Peyer's patch (tissue), 4 donors: Measurements from ENCODE around the gene TPBGL. TPM values are rescaled to one million over a fixed set of nuclear protein-coding genes. Genes with fewer than 3 reads are reported as not detected.
A peak's percentile ranks its signal among the peaks of the same experiment; 100 is the strongest.

Experiments used
- DNase-seq, 3 donors: peaks; one replicate each; pipeline ENCODE4 v3.0.0-alpha.2; 2017 to 2019
- H3K27ac ChIP-seq, 4 donors: fragments of 200-600 bp; sonication (generic); one replicate each; pipeline ENCODE4 v1.5.1; 2016 to 2019
- H3K27me3 ChIP-seq, 2 donors: fragments of 200-600 bp; sonication (generic); one replicate each; pipeline ENCODE4 v1.5.1; 2019
- H3K36me3 ChIP-seq, 3 donors: fragments of 200-600 bp; sonication (generic); one replicate each; pipeline ENCODE4 v1.5.1; 2016 to 2019
- H3K4me1 ChIP-seq, 4 donors: fragments of 200-600 bp; sonication (generic); one replicate each; pipeline ENCODE4 v1.5.1; 2016 to 2019
- H3K4me3 ChIP-seq, 4 donors: fragments of 200-600 bp; sonication (generic); 1 replicate in 3 of 4; 2 replicates in 1 of 4; pipeline ENCODE4 v1.5.1; 2016 to 2019; ENCODE audit warnings: mild to moderate bottlenecking in 1 of 4
- H3K9me3 ChIP-seq, 4 donors: fragments of 200-600 bp; sonication (generic); one replicate each; pipeline ENCODE4 v1.5.1; 2016 to 2019; ENCODE audit warnings: mild to moderate bottlenecking in 1 of 4
- POLR2A ChIP-seq, 2 donors: fragments of 450-650 bp; IDR thresholded peaks; one replicate each; pipeline ENCODE4 v1.5.1; 2017; ENCODE audit warnings: antibody characterized with exemption in 2 of 2, mild to moderate bottlenecking in 2 of 2, moderate library complexity in 2 of 2
- total RNA-seq, 4 donors: library from RNA; depleted of rRNA; stranded (reverse); fragments of >200 nt; gene quantifications; one replicate each; pipeline ENCODE4 v1.1.0, GENCODE V29; 2016
- TF ChIP-seq, protein P1 (sequence below), 6 experiments: fragments of 450-650 bp in 4 of 6; fragments of 200-600 bp in 2 of 6; sonication (generic) in 1 of 6; IDR thresholded peaks; one replicate each; pipeline ENCODE4 v1.5.1; 2017 to 2019; ENCODE audit warnings: antibody characterized with exemption in 6 of 6, mild to moderate bottlenecking in 3 of 6, moderate library complexity in 1 of 6

Gene TPBGL
- total RNA-seq, 4 donors from 2014 or later: 0.35 TPM; not detected in 3

DNA sequence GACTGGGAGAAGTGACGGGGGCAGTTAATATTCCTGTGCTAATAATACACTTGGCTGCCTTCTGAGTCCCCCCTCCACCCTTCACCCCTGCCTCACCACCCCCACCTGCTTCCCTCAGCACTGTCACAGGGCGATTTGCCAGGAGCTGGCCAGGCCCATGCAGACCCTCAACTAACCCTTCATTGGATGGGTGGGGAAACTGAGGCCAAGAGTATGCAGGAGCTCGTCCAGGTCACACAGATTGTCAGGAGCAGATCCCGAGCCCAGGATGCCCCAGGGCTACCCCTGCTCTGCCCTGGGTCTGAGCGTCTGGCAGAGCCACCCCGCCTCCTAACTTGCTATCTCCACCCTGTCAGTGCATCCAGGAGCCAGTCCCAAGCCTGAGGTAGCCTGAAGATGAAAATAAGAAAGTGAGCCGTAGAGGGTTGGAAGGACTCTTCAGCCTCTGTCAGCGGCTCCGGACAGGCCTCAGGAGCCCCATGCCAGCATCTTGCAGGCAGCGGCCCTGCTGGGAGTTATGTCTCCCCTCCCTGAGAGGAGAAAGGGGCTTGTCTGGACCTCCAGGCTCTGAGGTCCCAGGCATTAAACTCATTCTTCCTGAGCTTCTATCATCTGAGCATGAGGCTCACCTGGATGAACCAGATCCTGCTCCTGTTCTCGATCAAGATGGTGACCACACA, 6.2 kb downstream of the TPBGL start:
- Histone ChIP-seq H3K36me3 (no peaks in the 10 kb centered on the region), H3K9me3 (no peaks in the 10 kb centered on the region), H3K4me1 (peaks cover 0 to 5% (median 1%) of the 10 kb centered on the region in 4 donors), H3K4me3 (no peak overlapping the region), H3K27ac (no peak overlapping the region), H3K27me3 (peaks cover 0 to 8% of the 10 kb centered on the region in 2 donors)
- TF ChIP-seq, protein P1, sequence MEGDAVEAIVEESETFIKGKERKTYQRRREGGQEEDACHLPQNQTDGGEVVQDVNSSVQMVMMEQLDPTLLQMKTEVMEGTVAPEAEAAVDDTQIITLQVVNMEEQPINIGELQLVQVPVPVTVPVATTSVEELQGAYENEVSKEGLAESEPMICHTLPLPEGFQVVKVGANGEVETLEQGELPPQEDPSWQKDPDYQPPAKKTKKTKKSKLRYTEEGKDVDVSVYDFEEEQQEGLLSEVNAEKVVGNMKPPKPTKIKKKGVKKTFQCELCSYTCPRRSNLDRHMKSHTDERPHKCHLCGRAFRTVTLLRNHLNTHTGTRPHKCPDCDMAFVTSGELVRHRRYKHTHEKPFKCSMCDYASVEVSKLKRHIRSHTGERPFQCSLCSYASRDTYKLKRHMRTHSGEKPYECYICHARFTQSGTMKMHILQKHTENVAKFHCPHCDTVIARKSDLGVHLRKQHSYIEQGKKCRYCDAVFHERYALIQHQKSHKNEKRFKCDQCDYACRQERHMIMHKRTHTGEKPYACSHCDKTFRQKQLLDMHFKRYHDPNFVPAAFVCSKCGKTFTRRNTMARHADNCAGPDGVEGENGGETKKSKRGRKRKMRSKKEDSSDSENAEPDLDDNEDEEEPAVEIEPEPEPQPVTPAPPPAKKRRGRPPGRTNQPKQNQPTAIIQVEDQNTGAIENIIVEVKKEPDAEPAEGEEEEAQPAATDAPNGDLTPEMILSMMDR (IDR thresholded peaks at IDR 0.05): no peak
- TF ChIP-seq POLR2A (IDR thresholded peaks at IDR 0.05): no peak
- peak in 1 of 3 donors; percentile 24 for DNase-seq

DNA sequence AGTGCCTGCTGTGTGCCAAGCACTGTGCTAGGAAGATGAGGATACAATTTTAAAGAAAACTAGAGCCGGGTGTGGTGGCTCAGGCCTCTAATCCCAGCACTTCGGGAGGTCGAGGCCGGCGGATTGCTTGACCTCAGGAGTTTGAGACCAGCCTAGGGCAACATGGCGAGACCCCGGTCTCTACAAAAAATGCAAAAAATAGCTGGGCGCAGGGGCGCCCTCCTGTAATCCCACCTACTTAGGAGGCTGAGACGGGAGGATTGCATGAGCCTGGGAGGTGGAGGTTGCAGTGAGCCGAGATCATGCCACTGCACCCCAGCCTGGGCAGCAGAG, 8.3 kb downstream of the TPBGL start:
- Histone ChIP-seq H3K27me3 (no peaks in the 10 kb centered on the region), H3K4me3 (no peak overlapping the region), H3K36me3 (no peaks in the 10 kb centered on the region), H3K4me1 (no peaks in the 10 kb centered on the region), H3K9me3 (peaks cover 0 to 4% (median 0%) of the 10 kb centered on the region in 4 donors), H3K27ac (no peak overlapping the region)
- no peak for DNase-seq
- TF ChIP-seq, protein P1 (IDR thresholded peaks at IDR 0.05): no peak
- TF ChIP-seq POLR2A (IDR thresholded peaks at IDR 0.05): no peak

DNA sequence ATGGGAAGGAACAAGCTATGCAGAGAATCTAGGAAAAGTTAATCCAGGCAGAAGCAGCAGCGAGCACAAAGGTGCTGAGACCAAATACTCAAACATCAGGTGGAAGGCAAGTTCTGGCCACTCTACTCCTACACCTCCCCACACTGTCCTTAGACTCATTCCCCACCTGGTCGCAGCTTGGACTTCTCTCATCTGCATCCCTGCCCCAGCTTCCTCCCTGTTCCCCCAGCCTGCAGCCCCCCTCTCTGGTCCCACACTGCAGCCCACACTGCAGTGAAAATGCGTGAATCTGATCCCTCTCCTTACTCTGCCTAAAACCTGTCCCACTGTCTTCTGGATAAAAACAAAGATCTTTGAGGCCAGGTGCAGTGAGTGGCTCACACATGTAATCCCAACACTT, 9.1 kb downstream of the TPBGL start:
- Histone ChIP-seq H3K36me3 (no peaks in the 10 kb centered on the region), H3K9me3 (peaks cover 0 to 4% (median 0%) of the 10 kb centered on the region in 4 donors), H3K27ac (no peak overlapping the region), H3K27me3 (no peaks in the 10 kb centered on the region), H3K4me1 (no peaks in the 10 kb centered on the region), H3K4me3 (no peak overlapping the region)
- TF ChIP-seq POLR2A (IDR thresholded peaks at IDR 0.05): no peak
- TF ChIP-seq, protein P1 (IDR thresholded peaks at IDR 0.05): no peak
- DNase-seq: peak in 1 of 3 donors; percentile 21

DNA sequence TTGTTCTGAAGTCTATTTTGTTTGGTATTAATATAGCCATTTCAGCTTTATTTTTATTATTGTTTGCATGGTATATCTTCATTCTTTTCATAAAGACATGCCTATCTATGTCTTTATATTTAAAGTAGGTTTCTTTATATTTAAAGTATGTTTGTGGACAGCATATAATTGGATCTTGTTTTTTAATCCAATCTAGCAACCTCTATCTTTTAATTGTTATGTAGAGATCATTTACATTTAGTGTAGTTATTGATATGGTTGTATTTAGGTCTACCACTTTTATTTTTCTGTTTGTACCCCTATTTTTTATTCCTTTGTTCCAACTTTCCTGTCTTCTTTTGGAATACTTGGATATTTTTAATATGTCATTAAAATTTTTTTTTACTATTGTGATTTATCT, 13.8 kb downstream of the TPBGL start:
- H3K36me3 ChIP-seq: no peaks in the 10 kb centered on the region
- H3K9me3 ChIP-seq: peaks cover 0 to 4% (median 0%) of the 10 kb centered on the region in 4 donors
- no peak overlapping the region for H3K27ac ChIP-seq
- no peak for DNase-seq
- no peaks in the 10 kb centered on the region for H3K4me1 ChIP-seq
- H3K4me3 ChIP-seq: no peak overlapping the region
- no peaks in the 10 kb centered on the region for H3K27me3 ChIP-seq
- TF ChIP-seq POLR2A (IDR thresholded peaks at IDR 0.05): no peak
- TF ChIP-seq, protein P1 (IDR thresholded peaks at IDR 0.05): no peak

DNA sequence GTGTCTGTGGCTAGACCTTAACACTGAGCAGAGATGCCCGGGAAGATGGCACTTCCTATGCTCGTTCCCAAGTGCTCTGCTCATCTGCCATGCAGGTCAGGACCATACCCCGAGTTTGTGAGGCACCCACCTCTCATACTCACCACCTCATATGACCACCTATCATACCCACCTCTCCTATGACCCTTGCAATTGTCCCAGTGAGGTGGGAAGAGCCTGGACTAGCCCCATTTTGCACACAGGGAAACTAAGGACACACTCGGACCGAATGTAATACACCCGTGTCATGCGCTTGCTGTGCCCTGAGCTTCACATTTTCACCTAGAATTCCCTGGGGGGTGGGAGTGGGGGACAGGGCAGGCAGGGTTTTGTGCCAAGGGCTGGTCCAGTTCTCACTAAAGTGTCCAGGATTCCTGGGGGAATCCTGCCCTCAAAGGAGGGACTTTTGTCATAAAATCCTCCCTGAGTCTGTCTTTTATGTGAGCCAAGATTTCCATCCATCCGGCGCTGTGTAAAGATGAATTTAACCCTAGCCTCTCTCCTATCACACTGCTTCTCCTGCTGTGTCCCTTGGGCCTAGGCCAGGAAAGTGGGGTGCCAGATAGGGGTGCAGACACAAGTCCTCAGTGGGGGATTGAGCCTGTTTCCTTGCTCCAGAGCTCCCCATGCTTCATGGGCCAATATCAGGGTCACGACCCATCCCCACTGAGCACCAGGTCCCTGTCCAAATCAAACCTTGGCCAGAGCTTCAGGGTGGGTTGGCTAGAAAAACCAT, 20.0 kb downstream of the TPBGL start:
- peak in 1 of 3 donors; percentile 37 for DNase-seq
- no peaks in the 10 kb centered on the region for H3K9me3 ChIP-seq
- H3K4me3 ChIP-seq: no peak overlapping the region
- no peak overlapping the region for H3K27ac ChIP-seq
- no peaks in the 10 kb centered on the region for H3K36me3 ChIP-seq
- no peaks in the 10 kb centered on the region for H3K4me1 ChIP-seq
- TF ChIP-seq, protein P1 (IDR thresholded peaks at IDR 0.05): no peak
- H3K27me3 ChIP-seq: no peaks in the 10 kb centered on the region
